Mononuclear cell (primary cell): ENCODE data around the gene ARHGEF16. TPM values are rescaled to one million over a fixed set of nuclear protein-coding genes. Genes with fewer than 3 reads are reported as not detected.

ENCODE experiments used
- H3K27me3 ChIP-seq: 2 replicates; pipeline ENCODE4 v1.6.0; 2011; ENCODE audit warnings: low read length, control low read depth; ENCODE audit not compliant: insufficient read depth
- H3K4me1 ChIP-seq: 2 replicates; pipeline ENCODE4 v1.5.1; 2011; ENCODE audit warnings: mild to moderate bottlenecking, low read length, control low read depth; ENCODE audit not compliant: insufficient read depth
- H3K4me3 ChIP-seq: 2 replicates; pipeline ENCODE4 v1.5.1; 2011; ENCODE audit warnings: mild to moderate bottlenecking, low read length, moderate library complexity
- H3K9me3 ChIP-seq: 2 replicates; pipeline ENCODE4 v1.5.1; 2011; ENCODE audit warnings: low read depth, mild to moderate bottlenecking, control low read depth, low read length
- total RNA-seq: library from RNA; depleted of rRNA; stranded (reverse); fragments of >200 nt; gene quantifications from one replicate; pipeline ENCODE4 v1.2.3, GENCODE V29; 2012

The ARHGEF16 gene
- total RNA-seq, 1 donor = not detected

GRCh38 chr1:3455670-3456448, 1.4 kb downstream of the ARHGEF16 start:
- Histone ChIP-seq H3K4me3 (no peak overlapping the region), H3K9me3 (no peaks in the 10 kb centered on the region), H3K4me1 (peaks cover 9% of the 10 kb centered on the region), H3K27me3 (peaks cover 8% of the 10 kb centered on the region)

DNA sequence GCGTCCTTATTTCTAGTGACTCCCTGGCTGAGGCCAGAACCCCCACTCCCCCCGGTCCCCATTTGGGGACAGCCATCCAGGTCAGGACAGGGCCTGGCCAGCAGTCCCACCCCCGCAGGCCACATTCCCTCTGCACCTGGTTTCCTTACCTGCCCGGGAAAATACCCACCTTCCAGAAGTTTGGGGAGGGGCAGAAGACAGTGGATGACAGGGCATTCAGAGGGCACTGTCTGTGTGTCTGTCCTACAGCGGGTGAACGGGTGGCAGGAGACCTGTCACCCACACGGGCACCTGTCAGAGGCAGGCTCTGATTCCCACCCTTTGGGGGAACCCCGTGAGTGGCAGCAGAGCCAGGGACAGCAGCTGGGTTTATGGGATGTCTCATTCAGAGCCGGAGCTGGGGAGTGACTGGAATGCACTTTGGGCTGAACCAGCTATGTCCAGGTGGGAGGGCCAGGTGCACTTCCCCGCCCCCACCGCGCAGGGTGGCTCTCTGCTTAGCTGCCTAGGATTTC, 2.0 kb downstream of the ARHGEF16 start:
- Histone ChIP-seq H3K9me3 (no peaks in the 10 kb centered on the region), H3K4me3 (no peak overlapping the region), H3K4me1 (peaks cover 9% of the 10 kb centered on the region), H3K27me3 (peaks cover 8% of the 10 kb centered on the region)

DNA sequence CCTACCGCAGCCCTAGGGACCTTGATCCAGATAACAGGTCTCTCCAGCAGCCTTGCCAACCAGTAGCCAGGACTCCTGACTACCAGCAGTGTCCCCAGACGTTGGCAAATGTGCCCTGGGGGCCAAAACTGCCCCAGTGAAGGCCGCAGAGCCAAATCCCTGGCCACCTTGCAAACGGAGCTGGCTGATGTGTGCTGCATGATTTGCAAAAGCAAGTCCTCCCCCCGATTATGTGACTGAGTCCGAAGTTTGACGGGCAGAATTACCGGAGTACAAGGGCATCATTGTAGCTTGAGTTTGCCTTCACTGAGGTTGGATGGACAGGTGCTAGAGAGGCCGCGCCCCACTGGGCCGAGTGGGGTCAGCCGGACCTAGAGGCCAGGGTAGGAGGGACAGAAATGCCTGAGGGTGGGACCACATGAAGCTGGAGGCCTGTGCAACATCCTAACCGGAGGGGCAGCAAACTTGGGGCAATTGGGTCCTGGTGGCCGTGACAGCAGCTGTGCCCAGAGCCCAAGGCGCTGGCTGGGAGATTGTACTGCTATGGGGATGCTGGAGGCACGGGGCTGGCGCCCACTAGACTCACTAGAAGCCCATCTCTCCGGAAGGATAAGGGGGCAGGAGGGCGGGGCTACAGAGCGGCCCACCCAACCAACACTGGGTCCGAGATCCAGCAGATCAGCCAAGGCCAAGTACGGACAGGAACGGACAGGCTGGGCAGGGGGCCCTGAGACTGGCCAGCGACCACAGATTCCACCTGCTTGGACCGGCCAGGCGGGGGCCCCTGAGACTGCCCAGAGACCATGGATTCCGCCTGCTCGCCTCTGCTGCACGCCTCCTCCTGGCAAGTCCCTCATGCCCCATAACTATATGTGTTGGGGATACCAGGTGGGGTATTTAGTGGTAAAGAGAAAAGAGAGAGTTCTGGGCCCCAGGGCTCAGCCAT, 2.8 kb downstream of the ARHGEF16 start:
- H3K4me1 ChIP-seq = peaks cover 9% of the 10 kb centered on the region

DNA sequence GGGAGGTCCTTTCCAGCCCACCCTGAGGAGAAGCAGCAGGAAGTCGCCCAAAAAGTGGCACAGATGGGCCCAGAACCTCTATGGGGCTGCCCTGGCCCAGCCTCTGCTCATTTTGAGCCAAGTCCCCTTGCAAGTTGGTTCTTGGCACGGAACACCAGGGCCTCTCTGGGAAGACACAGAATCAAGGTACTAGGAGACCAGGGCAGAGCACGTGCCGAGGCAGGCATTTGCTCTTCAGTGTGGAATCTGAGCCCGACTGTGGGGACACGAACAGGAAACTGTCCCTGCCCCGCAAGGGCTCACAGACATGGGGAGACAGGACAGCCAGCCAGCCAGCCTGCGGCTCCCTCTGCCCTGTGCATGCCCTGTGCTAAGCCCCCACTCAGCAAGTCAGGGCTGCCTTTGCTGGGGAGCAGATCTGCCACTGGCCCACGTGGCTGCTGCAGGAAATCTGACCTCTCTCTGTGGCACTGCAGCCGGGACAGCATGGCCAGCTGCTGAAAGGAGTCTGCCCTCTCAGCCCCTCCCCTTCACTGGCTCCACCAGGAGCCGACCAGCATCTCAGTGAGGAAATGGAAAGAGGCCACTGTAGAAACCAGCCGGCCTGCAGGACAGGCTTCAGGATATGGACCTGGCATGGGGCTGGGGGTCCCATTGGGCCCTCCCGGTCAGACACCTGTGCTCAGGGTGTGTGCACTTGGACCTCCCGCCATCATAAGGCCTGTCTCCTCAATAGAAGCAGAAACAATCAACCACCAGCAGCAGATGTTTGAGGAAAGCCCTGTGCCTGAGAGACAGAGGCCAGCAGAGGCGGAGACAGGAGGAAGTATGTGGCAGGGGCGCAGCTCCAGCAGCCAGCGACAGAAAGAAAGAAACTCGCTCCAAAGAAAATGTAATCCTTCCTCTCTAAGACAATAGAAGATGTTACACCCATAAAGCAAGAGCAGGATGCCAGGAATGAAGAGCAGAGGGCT, 3.7 kb downstream of the ARHGEF16 start:
- H3K4me3 ChIP-seq = no peak overlapping the region
- peaks cover 8% of the 10 kb centered on the region for H3K27me3 ChIP-seq
- H3K9me3 ChIP-seq = no peaks in the 10 kb centered on the region
- H3K4me1 ChIP-seq = peaks cover 9% of the 10 kb centered on the region

More for the DNA sequence above, 2.8 kb downstream of the ARHGEF16 start:
- peaks cover 8% of the 10 kb centered on the region for H3K27me3 ChIP-seq
- no peak overlapping the region for H3K4me3 ChIP-seq
- no peaks in the 10 kb centered on the region for H3K9me3 ChIP-seq

GRCh38 chr1:3459051-3459908, 4.8 kb downstream of the ARHGEF16 start:
- Histone ChIP-seq H3K4me1 (peaks cover 4% of the 10 kb centered on the region), H3K27me3 (no peaks in the 10 kb centered on the region), H3K9me3 (no peaks in the 10 kb centered on the region), H3K4me3 (no peak overlapping the region)

DNA sequence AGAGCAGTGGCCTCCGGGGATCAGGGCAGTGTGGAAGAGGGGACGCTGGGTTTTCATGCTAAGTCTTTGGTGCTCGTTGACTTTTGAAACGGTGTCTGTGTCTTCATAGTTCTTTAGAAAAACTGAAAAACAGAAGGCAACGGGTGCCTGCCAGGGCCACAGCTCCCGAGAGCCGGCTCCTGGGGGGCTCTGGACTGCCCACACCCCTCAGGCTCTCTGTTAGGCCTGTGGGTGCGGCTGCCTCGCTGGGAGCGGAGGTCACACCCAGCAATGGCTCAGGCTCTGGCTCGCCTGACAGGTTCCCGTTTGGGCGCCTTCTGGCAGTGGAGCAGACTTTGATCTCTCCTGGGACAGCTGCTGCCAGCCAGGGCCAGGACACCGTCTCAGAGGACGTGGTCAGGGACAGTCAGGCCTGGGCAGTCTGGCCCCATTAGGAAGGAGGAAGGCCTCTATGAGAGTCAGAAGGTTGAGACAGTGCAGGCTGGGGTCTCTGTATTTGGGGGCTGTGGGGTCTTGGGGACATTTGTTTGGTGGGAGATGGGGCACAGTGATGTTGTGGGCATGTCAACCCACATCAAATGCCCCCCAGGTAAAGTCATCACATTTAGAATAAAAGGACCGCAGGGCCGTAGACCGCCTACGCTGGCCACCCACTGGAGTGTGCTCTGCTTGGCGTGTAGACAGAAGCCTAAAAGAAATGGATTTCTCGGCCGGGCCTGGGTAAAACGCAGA, 5.6 kb downstream of the ARHGEF16 start:
- Histone ChIP-seq H3K4me1 (peaks cover 1% of the 10 kb centered on the region), H3K9me3 (no peaks in the 10 kb centered on the region), H3K4me3 (no peak overlapping the region), H3K27me3 (no peaks in the 10 kb centered on the region)

- Histone ChIP-seq H3K9me3 (no peaks in the 10 kb centered on the region), H3K27me3 (no peaks in the 10 kb centered on the region), H3K4me3 (no peak overlapping the region), H3K4me1 (no peaks in the 10 kb centered on the region)
These were observed 6.2 kb downstream of the ARHGEF16 start for GRCh38 chr1:3460672-3461131.

DNA sequence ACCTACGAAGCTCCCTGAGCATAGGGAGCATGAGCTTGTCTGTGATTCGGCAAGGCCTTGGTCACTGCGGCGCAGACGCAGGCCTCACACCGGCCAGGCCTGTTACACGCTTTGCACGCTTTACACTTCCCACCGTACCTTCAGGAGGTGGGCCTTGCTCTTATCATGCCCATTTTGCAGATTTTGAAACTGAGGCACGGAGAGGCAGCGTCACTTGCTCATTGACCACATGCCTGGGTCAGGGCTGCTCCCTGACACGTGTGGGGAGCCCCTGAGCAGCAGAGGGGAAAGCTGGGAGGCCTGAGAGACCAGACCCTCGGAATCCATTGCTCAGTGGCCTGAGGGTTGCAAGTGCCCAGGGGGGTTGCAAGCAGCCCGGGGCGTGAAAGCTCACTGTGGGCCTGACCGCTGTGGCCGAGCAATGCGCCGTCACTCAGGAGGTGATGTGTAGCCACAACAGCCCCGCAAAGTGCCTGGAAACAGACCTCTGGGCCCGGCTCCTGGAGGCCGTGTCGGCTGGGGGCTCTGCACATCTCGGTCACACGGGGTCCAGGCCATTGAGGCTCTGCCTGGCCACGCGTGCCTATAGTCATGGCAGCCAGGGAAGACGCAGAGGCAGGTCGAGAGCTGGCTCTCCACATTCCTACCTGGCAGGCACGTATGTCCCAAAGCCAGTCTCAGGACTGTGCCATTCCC, 6.9 kb downstream of the ARHGEF16 start:
- H3K27me3 ChIP-seq = no peaks in the 10 kb centered on the region
- no peak overlapping the region for H3K4me3 ChIP-seq
- no peaks in the 10 kb centered on the region for H3K4me1 ChIP-seq
- no peaks in the 10 kb centered on the region for H3K9me3 ChIP-seq

- no peaks in the 10 kb centered on the region for H3K27me3 ChIP-seq
- H3K4me3 ChIP-seq = no peak overlapping the region
- H3K4me1 ChIP-seq = no peaks in the 10 kb centered on the region
- H3K9me3 ChIP-seq = no peaks in the 10 kb centered on the region
These were observed 7.4 kb downstream of the ARHGEF16 start for GRCh38 chr1:3461934-3462275.

GRCh38 chr1:3462356-3463012, 8.0 kb downstream of the ARHGEF16 start:
- Histone ChIP-seq H3K4me3 (no peak overlapping the region), H3K4me1 (no peaks in the 10 kb centered on the region)

DNA sequence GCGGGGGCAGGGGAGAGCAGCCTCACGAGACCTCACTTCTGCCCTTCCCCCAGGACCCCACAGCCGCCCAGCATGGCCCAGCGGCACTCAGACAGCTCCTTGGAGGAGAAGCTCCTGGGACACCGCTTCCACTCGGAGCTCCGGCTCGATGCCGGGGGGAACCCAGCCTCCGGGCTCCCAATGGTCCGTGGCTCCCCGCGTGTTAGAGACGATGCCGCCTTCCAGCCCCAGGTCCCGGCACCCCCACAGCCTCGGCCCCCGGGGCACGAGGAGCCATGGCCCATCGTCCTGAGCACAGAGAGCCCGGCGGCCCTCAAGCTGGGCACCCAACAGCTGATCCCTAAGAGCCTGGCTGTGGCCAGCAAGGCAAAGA, 8.5 kb downstream of the ARHGEF16 start:
- Histone ChIP-seq H3K27me3 (no peaks in the 10 kb centered on the region), H3K9me3 (no peaks in the 10 kb centered on the region), H3K4me1 (no peaks in the 10 kb centered on the region), H3K4me3 (no peak overlapping the region)

More at GRCh38 chr1:3462356-3463012, 8.0 kb downstream of the ARHGEF16 start:
- no peaks in the 10 kb centered on the region for H3K27me3 ChIP-seq
- no peaks in the 10 kb centered on the region for H3K9me3 ChIP-seq

GRCh38 chr1:3463408-3463863, 9.0 kb downstream of the ARHGEF16 start:
- Histone ChIP-seq H3K4me3 (no peak overlapping the region), H3K4me1 (no peaks in the 10 kb centered on the region), H3K9me3 (no peaks in the 10 kb centered on the region), H3K27me3 (no peaks in the 10 kb centered on the region)
